GDM1 (cell line): ENCODE data around the gene TUT1.
"Not testable (repeated sequence)": the region's sequence is repeated elsewhere in the genome, so short reads cannot be mapped to it uniquely, and the experiment has no call there.

ENCODE experiments used
- DNase-seq: peaks from one replicate; lab custom pipeline; 2025; lab: John Stamatoyannopoulos, UW

Gene TUT1

GRCh38 chr11:62556108-62556874 is 35.0 kb downstream of the TUT1 start:
- peak; percentile 94 for DNase-seq

- DNase-seq: peak; percentile 36
These were observed 35.7 kb downstream of the TUT1 start for GRCh38 chr11:62555464-62556107.

GRCh38 chr11:62554387-62555167 is 36.7 kb downstream of the TUT1 start:
- no peak for DNase-seq

DNA sequence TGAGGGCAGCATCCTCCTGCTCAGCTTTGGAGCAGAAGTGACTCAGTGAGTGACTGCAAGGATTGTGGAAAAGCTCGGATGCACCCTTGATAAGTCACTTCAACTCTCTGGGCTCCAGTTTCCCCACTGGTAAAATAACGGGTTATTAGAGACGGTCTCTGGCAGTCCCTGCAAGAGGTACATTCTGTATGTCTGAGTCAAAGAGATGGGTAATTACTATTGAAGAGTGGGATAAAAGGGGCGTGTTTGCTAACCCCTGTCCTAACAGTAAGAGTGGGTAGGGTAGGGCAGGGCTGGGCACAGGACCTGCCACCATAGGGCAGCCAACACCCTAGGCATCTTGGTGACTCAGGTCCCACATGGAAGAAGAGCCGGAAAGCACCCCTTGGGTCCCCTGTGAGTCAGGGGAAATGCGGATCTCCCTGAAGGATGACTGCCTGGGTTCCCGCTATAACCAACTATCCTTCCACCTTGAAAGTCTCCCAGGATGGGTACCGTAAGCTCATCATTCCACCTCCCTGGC is 37.4 kb downstream of the TUT1 start:
- DNase-seq: no peak

- DNase-seq: peak; percentile 66
These were observed 38.1 kb downstream of the TUT1 start for GRCh38 chr11:62553080-62553838.

GRCh38 chr11:62552485-62553079 is 38.7 kb downstream of the TUT1 start:
- DNase-seq: no peak

- DNase-seq: not testable (repeated sequence)
These were observed 40.8 kb downstream of the TUT1 start for GRCh38 chr11:62550478-62550877.

- no peak for DNase-seq
These were observed 42.6 kb downstream of the TUT1 start for GRCh38 chr11:62548545-62549335.

- DNase-seq: no peak
These were observed 43.5 kb downstream of the TUT1 start for GRCh38 chr11:62547691-62548281.

GRCh38 chr11:62546929-62547625 is 44.2 kb downstream of the TUT1 start:
- no peak for DNase-seq

- DNase-seq: peak; percentile 13
These were observed 44.9 kb downstream of the TUT1 start, which contains the start of gene AHNAK for GRCh38 chr11:62546244-62546928. AHNAK (minus strand) TSS chr11:62546806; CDS start chr11:62536098, 10,708 bp downstream.

DNA sequence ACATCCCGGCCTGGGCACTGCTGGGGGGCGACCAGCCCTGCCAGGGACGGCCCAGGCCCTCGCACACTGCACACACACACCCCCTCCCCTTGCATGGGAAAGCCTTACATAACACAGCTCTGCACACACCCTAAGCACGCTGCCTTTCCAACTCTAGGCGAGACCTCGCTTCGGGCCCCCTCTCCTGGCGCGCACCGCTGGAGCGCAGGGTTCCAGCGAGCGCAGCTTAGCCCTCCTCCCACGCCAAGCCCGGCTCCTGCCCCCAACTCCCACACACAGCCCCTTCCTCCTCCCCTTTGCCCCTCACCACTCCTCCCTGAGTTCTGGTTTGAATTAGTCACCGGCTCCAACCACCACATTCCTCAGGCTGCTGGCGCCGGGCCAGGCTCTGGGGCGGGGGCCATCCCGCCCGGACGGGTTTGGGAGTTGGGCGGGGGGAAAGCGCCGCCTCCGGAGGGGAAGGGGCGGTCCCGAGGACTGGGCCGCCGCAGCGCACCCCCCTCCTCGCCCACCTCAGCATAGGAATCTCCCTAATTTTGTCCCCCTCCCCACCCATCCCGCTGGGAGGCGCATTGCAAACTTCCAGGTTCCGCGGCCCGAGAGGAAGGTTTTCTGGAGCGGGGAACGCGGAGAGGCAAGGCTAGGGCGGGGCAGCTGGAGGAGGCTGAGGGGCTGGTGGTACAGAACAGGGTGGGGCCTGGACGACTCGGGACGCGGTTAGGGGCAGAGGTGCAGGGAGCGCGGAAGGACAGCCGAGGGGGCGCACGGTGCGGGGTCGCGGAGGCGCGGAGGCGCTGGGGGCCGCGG is 45.7 kb downstream of the TUT1 start:
- peak; percentile 67 for DNase-seq

DNA sequence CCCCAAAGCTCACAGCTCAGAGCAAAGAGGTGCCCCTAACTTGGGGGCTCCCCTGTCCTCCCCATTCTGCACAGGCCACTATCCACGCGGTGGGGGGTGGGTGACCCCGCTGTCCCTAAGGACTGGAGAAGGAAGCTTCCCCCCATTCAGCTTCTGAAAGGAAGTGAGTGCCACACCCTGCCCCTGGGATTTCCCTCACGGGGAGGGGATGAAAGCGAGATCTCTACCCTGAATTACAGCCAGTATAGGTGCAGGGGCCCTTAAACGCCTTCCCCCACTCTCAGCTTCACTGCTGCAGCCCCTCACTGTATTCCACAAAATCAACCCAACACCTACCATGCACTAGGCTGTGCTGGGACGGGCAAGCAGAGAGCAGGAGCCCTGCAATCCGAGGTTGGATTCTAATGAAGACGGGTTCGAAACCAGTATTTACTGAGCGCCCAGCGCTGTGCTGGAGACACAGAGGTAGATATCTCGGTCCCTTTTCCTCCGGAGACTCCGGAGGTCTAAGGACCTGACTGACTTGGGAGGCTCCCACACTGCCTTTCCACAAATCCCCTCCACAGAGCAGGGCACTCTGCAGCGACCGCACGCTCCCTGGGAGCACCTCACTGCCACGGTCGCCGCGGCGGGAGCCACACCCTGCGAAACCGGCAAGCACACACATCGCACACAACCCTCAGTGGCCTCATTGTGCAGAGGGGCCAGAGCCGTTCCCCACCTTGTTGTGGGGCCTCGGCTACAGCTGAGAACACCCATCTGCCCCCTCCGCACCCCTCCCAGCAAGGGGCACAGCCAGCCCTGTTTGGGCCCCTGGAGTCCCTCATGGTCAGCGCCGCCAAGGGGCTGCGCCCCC is 46.5 kb downstream of the TUT1 start:
- DNase-seq: no peak

DNA sequence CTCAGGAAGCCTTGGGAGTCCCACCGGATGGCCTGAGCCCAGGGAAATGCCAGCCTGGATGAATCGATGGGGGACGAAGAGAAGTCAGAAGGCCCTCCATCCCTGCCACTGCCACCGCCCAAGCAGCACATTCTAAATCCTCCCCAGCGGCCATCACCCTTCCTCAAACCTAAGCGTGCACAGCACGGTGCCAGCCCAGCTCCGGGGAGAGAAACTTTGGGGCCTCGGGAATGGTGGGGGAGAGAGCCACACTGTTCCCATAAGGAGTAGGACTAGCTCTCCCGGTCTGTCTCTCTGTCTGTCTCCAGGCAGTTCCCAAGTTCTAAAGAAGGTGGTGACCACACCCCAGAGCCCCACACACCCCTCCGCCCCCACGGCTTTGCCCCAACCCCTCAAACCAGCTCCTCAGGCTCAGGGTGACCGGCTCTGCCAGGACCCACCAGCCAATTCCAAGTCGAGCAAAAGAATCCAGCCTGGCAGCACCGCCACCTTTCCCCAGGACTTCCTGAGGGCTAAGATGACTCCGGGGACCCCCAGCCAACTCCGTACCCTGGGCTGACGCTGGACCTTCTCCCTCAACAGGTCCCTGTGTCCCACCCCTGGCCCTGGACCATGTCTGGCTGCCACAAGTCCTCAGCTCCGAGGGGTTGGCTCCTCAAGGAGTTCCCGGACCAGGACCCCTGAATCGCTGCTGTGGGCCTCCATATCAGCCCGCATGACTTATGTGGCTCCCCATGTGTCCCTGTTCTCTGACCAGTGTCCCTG is 47.5 kb downstream of the TUT1 start:
- no peak for DNase-seq

DNA sequence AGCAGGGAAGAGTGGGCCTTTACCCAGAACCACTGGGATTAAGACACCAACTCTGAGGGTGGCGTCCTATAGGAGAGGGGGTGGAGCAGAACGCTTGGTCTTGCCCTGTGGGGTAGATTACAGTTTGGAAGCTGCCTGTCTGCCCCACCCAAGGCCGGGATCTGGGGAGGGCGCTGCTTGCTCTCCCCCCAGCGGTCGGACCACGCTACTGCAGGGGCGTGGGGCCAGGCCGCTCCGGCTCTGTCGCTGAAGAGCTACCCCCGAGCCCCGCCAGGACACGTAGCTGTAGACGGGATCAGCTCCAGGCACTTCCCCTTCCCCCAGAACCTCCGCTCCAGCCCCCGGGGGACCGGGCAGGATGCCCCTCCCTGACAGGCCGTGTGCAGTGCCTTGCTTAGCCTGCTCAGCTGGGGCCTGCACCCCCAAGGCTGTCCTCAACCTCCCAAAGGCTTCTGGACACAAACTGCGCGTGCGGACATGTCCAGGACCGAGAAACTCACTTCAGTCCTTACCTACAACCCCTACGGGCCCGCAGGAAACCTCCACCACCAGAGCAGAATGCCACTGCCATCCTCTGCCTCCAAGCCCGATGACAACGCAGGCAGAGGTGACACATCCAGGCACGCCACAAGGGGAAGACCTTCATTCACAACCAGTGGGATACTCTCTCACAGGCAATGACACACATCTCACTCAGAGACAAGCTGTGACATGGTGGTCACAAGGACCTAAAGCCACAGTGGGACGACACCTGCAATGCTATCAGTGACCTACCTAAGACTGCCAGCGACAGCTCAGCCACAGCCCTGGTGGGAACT is 48.4 kb downstream of the TUT1 start:
- peak; percentile 59 for DNase-seq
